Body of pancreas (tissue), 4 donors: ENCODE measurements around the gene CLNK.

Source experiments
- POLR2A ChIP-seq, 3 donors: fragments of 450-650 bp; IDR thresholded peaks; one replicate each; pipeline ENCODE4 v1.6.1; 2016; ENCODE audit warnings: antibody characterized with exemption in 3 of 3, mild to moderate bottlenecking in 2 of 3
- TF ChIP-seq, protein P1 (sequence below), 7 experiments: fragments of 450-650 bp in 4 of 7; fragments of 200-600 bp in 3 of 7; sonication (generic) in 3 of 7; IDR thresholded peaks; one replicate each; pipeline ENCODE4 v1.5.1; 2016 to 2019; ENCODE audit warnings: antibody characterized with exemption in 7 of 7

DNA sequence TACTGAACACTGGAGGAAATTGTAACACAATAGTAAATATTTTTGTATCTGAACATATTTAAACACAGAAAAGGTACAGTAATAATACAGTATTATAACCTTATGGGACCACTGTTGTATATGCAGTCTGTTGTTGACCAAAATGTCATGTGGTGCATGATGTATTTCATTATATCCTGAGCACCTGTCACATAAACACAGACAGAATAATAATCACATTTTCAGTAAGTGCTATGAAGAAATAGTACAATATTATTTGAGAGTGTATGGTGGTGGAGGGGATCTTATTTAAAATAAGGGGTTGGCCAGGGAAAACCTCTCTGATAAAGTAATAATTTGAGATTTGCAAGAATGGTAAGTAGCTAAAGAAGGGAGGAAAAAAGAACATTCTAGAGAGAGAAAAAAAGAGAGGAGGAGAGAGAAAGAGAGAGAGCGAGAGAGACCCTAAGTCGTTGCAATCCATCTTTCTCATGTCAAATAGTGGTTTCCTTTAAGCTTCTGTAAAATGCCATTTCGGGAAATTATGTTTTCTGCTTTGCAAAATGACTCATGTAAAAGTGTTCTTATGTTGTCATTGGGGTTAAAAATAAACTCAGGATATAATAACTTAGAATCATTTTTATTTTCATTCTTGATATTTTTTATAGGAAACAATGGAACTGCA, 19.3 kb upstream of the CLNK start:
- TF ChIP-seq POLR2A (IDR thresholded peaks at IDR 0.05), result no peak
- TF ChIP-seq, protein P1, sequence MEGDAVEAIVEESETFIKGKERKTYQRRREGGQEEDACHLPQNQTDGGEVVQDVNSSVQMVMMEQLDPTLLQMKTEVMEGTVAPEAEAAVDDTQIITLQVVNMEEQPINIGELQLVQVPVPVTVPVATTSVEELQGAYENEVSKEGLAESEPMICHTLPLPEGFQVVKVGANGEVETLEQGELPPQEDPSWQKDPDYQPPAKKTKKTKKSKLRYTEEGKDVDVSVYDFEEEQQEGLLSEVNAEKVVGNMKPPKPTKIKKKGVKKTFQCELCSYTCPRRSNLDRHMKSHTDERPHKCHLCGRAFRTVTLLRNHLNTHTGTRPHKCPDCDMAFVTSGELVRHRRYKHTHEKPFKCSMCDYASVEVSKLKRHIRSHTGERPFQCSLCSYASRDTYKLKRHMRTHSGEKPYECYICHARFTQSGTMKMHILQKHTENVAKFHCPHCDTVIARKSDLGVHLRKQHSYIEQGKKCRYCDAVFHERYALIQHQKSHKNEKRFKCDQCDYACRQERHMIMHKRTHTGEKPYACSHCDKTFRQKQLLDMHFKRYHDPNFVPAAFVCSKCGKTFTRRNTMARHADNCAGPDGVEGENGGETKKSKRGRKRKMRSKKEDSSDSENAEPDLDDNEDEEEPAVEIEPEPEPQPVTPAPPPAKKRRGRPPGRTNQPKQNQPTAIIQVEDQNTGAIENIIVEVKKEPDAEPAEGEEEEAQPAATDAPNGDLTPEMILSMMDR (IDR thresholded peaks at IDR 0.05), result no peak
